ENCODE data around the gene UTY. TPM values are rescaled to one million over a fixed set of nuclear protein-coding genes. Genes with fewer than 3 reads are reported as not detected.

UTY gene
- total RNA-seq, 1 experiment from 2014 or later, result not detected

DNA sequence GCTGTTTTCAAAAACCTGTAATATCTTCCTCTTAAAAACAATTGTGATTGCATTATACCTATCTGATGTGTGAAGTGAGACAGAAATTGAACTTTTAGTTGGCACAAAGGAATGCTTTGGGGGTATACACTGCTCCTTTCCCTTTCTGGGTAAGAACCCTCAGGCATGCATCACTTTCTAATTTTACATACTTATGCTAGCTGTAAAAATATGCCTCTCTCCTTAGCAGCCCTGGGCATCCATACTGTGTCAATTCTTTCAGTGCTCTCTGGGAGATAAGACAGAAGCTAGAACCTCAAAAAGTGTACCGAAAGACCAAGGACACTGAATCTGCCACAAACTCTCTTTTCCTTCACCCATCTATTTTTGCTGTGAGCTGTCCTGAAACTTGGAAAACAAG is 246.7 kb downstream of the UTY start:
- no peaks in the 10 kb centered on the region for H3K36me3 Mint-ChIP-seq (ENCODE audit: insufficient read depth in 1 of 3, low read depth in 3 of 3)
- no peak overlapping the region for H3K56ac ChIP-seq (ENCODE audit: insufficient read length, low read depth, low read length)
- no CpG with 5 or more reads among the region's 1 CpG for WGBS (ENCODE audit: extremely low coverage, insufficient read length, low lambda C conversion rate)

More for the DNA sequence above, 246.7 kb downstream of the UTY start:
- no peak overlapping the region for H4K91ac ChIP-seq (ENCODE audit: insufficient read length, low read depth, low read length)
- H3K23me2 ChIP-seq (ENCODE audit: insufficient read length, low read depth, low read length, poor library complexity, severe bottlenecking), result no peaks in the 10 kb centered on the region
- no peaks in the 10 kb centered on the region for H3K27me3 ChIP-seq (ENCODE audit: insufficient read depth, low read length)
- Mint-ChIP-seq H3K27ac (no peak overlapping the region), H3K27me3 (ENCODE audit: low read depth) (no peaks in the 10 kb centered on the region), H3K4me1 (no peaks in the 10 kb centered on the region), H3K9me3 (no peaks in the 10 kb centered on the region), H3K4me3 (no peak overlapping the region)
- H3K27ac ChIP-seq (ENCODE audit: insufficient read length, low read depth, low read length), result no peak overlapping the region
- no peak overlapping the region for H2BK5ac ChIP-seq (ENCODE audit: insufficient read length, low read length)
- no peak overlapping the region for H2AK5ac ChIP-seq (ENCODE audit: insufficient read length, low read length)
- no peak overlapping the region for H3K14ac ChIP-seq (ENCODE audit: insufficient read depth, low read length)
- TF ChIP-seq, protein P1, sequence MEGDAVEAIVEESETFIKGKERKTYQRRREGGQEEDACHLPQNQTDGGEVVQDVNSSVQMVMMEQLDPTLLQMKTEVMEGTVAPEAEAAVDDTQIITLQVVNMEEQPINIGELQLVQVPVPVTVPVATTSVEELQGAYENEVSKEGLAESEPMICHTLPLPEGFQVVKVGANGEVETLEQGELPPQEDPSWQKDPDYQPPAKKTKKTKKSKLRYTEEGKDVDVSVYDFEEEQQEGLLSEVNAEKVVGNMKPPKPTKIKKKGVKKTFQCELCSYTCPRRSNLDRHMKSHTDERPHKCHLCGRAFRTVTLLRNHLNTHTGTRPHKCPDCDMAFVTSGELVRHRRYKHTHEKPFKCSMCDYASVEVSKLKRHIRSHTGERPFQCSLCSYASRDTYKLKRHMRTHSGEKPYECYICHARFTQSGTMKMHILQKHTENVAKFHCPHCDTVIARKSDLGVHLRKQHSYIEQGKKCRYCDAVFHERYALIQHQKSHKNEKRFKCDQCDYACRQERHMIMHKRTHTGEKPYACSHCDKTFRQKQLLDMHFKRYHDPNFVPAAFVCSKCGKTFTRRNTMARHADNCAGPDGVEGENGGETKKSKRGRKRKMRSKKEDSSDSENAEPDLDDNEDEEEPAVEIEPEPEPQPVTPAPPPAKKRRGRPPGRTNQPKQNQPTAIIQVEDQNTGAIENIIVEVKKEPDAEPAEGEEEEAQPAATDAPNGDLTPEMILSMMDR (conservative IDR thresholded peaks at IDR 0.05), result no peak
- no peak overlapping the region for H3K18ac ChIP-seq (ENCODE audit: insufficient read length, low read depth, low read length)
- no peaks in the 10 kb centered on the region for H4K20me1 ChIP-seq (ENCODE audit: control insufficient read depth, insufficient read depth, insufficient read length)
- no peaks in the 10 kb centered on the region for H3K79me1 ChIP-seq (ENCODE audit: insufficient read depth, low read depth, low read length, poor library complexity, severe bottlenecking)
- H2BK120ac ChIP-seq (ENCODE audit: low read depth, low read length, poor library complexity, severe bottlenecking), result no peak overlapping the region
- no peak overlapping the region for H3T11ph ChIP-seq (ENCODE audit: low read length)
- no peak overlapping the region for H4K8ac ChIP-seq (replicated peaks; ENCODE audit: insufficient read length, low read depth, low read length)
- no peak overlapping the region for H2BK15ac ChIP-seq (ENCODE audit: low read depth, low read length)
- H3K9ac ChIP-seq (ENCODE audit: extremely low read depth, insufficient read length, low read length), result no peak overlapping the region
- H3K4me1 ChIP-seq (ENCODE audit: insufficient read depth, low read length), result no peaks in the 10 kb centered on the region
- DNase-seq, result no peak
- H3K23ac ChIP-seq (ENCODE audit: insufficient read length, low read depth, low read length), result no peak overlapping the region
- H2AFZ ChIP-seq (ENCODE audit: low read length), result no peak overlapping the region
- H2BK12ac ChIP-seq (ENCODE audit: insufficient read length, low read depth, low read length), result no peak overlapping the region
- no peaks in the 10 kb centered on the region for H3K79me2 ChIP-seq (ENCODE audit: insufficient read depth, low read length)
- H3K4me2 ChIP-seq (ENCODE audit: insufficient read depth, insufficient read length, low read length), result no peak overlapping the region
- no peak overlapping the region for H2BK20ac ChIP-seq (ENCODE audit: low read depth, low read length, poor library complexity, severe bottlenecking)
- no peaks in the 10 kb centered on the region for H3K9me3 ChIP-seq (ENCODE audit: control insufficient read depth, low read depth, low read length)
- H4K5ac ChIP-seq (ENCODE audit: insufficient read length, low read depth, low read length), result no peak overlapping the region
- no peak overlapping the region for H3K4ac ChIP-seq (ENCODE audit: low read depth, low read length)
